Non-pigmented ciliary epithelial cell (primary cell): ENCODE data around the gene AGAP1.
A peak's percentile ranks its signal among the peaks of the same experiment; 100 is the strongest.

Source experiments
- DNase-seq: peaks from one replicate; pipeline ENCODE4 v3.0.0-alpha.2; 2010; ENCODE audit warnings: low read depth

AGAP1 gene

GRCh38 chr2:235493775-235494715, at the start of gene AGAP1:
AGAP1 (plus strand) TSS chr2:235494043.
- no peak for DNase-seq

DNA sequence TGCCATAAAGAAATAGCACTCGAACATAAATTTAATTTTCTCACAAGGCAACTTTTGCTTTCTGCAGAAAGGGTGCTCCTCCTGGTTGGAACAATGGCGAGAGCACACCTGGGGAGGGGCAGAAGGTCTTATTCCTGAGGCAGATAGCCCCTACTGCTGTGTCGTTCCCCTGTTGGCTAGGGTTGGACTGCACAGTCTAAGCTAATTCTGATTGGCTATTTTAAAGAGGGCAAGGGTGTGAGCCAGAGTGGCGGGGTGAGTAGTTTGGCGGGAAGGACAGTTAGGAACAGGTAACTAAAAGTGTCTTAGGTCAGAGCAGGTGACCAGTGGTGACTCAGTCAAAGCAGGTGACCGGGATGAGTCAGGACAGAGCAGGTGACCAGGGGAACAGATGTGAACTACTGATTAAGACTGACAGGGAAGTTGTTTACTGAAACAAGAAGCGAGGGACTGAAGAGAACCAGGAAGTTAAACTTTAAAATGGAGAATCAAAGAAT, 49.7 kb upstream of the AGAP1 start:
- DNase-seq = no peak

DNA sequence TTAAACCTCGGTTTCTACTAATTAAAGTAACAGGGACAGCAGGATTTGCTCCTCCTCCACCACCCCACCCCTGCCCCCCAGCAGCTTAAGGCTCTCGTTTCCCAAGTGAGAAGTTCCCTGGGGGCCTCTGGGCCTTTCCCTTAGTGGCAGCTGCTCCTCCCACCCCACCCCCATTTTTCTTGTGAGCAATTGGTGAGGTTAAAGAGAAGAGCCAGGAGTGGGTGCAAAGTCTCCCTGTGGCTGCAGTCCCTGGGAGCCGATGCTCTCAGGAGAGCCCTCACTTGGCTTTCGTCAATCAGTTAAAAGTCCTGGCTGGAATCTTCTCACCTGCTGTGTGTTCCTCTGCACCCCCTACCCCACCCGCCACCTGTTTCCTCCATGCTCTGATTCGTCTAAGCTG, 48.7 kb upstream of the AGAP1 start:
- DNase-seq = no peak

- no peak for DNase-seq
Measured at GRCh38 chr2:235446082-235446481, 47.8 kb upstream of the AGAP1 start.

- no peak for DNase-seq
Measured at GRCh38 chr2:235447210-235447609, 46.6 kb upstream of the AGAP1 start.

GRCh38 chr2:235449568-235449967, 44.3 kb upstream of the AGAP1 start:
- no peak for DNase-seq

DNA sequence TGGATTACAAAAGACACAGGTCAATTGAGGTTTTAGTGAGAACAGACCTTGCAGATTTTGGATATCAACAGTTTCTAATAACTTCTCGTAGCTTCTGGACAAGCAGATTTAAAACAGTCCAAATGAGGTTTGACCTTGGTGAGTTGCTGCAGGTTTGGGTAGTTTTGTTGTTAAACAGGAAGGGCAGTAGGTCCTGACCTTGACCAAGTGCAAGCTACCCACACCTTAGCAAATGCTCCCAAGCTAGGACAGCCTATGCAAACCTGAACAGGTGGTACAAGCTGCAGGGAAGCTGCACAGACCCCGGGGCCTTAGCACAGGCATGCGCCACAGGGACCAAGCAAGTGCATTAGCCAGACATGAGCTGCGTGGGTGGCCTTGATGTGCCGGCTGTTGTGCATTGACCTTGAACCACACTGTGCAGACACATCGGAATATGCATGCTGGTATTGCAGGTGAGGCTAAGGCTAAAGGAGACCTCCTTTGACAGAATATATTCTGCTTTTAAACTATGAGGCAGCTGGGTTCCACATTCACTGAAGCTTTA, 40.2 kb upstream of the AGAP1 start:
- DNase-seq = no peak

DNA sequence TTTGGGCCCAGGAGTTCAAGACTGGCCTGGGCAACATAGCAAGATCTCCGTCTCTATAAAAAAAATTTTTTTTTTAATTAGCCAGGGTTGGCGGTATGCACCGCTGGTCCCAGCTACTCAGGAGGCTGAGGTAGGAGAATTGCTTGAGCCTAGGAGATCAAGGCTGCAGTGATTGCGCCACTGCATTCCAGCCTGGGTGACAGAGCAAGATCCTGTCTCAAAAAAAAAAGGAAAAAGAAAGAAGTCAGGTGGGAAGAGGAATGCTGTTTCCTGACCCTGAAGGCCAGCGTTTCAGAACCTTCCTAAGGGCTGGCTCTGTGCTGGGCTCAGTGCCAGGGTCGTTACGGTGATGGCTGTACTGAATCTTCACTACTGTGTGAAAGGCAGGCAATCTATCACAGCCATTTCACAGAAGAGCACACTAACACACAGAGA, 35.0 kb upstream of the AGAP1 start:
- no peak for DNase-seq

DNA sequence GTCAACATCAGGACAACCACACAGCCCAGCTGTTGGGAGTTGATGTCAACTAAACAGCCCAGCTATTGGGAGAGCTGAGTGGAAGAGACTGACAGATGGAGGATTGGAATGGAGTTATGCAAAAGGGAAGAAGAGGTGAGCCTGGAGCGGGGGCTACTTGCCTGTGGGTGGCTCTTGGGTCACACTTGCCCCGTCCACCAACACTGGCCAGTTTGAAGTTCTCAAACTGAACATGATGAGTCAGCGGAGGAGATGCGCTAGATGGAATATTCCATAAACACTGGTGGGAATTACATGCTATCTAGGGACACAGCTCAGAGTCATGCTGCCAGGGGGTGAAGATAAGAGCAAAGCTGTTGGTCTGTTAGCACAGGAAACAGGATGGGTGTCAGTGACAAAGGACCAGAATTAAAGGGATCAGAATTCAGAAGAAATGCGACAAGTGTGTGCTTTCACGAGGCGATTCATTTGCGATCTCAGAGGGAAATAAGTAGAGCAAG, 33.2 kb upstream of the AGAP1 start:
- DNase-seq = no peak

DNA sequence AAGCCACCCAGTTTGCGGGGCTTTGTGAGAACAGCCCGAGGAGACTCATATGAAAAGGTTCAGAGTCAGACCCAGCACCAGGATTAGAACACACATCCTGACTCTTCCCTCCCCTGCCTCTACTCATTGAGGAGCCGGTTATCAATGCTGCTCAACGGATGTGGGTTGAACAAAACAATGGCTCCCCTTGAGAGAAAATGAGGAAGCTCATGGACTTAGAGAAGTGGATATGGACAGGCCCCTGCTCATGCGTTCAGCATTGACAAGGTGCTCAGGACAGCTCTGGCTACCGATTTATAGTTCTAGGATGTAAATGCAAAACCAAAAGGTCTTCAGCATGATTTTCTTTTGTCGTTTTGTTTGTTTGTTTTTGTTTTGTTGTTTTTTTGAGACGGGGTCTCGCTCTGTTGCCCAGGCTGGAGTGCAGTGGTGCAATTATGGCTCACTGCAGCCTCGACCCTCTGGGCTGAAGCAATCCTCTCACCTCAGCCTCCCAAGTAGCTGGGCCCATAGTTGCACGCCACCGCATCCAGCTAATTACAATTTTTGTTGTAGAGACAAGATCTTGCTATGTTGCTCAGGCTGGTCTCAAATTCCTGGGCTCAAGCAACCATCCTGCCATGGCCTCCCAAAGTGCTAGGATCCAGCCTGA, 32.0 kb upstream of the AGAP1 start:
- no peak for DNase-seq

DNA sequence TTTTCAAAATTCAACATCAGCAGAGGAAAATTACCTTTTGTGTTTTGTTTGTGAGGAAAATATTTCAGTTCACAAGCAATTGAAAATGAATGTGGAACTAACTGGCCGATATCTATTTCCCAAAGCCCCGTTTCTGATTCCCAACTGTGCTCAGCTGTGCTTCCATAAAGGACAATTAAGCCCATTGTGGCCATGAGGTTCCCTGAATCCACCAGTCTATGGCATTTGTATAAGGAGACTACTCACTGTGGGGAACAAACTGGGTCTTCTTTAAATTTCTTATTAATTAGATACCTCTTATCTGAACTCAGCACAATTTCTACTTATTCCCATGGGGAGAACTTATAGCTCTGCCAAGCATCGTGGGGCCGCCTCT, 31.4 kb upstream of the AGAP1 start:
- no peak for DNase-seq

- DNase-seq = no peak
Measured at GRCh38 chr2:235463893-235464292, 29.9 kb upstream of the AGAP1 start.

- DNase-seq = no peak
Measured at GRCh38 chr2:235467588-235467987, 26.3 kb upstream of the AGAP1 start.

DNA sequence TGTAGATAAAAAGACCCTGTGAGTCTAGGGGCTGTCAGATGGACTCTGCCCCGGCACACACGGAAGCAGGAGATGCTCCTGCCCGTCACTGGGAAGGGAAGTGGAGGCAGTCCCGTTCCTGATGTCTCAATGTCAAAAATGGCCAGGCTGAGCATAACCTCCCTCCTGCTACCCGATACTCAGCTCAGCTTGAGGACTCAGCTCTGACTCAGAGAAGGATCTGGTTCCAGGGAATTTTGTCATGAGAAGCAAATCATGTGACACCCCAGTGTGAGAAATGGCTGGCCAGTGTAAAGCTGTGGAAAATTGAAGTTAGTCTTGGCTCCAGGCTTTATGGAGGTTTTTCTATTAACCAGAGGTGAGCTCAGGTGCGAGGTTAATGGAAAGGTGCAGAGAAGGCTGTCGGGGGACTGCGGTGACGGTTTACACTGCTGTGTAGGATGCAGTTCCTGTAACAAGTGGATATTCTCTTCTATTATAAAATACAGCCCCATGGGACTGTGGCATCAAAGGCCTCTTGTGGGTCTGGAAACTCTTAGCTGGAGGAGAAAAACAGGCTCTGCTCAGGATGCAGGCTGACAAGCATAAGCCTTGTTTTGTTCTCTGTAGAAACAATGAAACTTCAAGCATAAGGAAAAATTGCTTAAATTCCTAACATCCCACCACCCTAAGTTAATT, 24.7 kb upstream of the AGAP1 start:
- peak; percentile 57 for DNase-seq

DNA sequence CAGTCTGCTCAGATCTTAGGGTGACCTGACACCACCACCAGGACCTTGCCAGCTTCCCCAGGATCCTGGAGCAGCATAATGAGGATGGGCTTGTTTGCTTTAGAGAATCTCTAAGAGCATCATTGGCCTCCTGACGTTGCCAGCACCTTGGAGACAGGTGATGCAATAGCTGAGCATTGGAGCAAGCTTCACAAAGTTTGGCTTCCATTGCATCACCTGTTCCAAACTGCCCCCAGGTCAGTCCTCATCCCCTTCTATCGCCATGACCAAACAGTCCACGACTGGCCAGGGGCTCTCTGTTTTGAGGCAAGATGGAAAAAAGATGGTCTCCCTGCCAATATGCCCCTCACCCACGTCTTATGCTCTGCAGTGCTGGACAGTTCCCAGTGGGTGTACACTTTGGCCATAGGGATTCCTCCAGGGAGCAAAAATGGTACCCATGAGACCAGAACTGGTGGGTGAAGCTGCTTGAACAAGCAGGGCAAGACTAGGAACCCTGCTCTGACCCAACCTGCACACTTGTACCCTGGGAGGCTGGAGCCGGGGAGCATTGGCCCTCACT, 22.6 kb upstream of the AGAP1 start:
- no peak for DNase-seq

DNA sequence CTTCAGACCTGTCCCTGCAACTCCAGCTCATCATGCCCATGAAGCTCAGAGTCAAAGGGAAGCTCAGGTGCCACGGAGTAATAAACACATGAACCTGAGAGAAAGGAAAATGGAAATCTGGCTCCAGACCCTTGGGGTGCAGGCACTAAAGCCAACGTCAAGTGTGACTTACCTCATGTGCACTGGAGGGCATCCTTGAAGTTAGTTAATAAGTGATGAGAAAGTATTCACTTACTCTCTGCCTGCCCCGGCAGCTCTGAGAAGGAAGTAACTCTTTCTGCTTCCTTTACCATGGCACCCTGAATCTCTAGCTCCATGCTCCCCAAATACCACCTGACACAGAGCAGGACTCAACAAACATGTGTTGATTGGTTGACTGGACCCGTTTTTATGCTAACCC, 21.4 kb upstream of the AGAP1 start:
- DNase-seq = no peak

GRCh38 chr2:235478609-235479008, 15.2 kb upstream of the AGAP1 start:
- DNase-seq = no peak

DNA sequence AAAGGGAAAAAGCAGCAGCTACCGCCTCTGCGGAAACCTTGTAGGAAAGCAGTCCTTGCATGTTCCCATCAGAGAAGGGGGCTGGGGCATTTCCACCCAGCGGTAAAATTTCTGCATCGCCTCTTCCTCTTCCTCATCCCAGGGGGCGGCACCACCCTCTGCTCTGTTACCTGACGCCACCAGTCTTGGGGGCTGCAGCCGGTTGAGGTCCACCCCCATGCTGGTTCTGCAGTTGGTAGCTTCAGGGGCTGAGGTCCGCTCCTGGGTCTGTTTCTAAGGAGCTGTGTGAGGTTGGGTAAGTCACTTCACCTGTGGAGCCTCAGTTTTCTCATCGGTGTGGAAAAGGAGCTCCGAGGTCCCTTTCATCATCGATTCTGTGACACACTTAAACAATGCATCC, 14.2 kb upstream of the AGAP1 start:
- no peak for DNase-seq

DNA sequence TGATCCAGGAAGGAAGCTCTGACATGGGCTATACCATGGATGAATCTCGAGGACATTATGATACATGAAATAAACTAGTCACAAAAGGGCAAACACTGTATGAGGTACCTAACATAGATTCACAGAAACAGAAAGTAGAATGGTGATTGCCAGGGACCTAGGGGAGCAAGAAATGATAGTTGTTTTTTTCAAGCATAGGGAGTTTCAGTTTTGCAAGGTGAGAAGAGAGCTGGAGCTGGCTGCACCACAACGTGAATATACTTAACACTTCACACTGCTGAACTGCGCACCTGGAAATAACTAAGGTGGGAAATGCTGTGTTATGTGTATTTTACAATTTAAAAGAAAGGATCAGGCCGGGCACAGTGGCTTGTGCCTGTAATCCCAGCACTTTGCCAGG, 13.2 kb upstream of the AGAP1 start:
- DNase-seq = no peak

- no peak for DNase-seq
Measured at GRCh38 chr2:235483313-235483712, 10.5 kb upstream of the AGAP1 start.

DNA sequence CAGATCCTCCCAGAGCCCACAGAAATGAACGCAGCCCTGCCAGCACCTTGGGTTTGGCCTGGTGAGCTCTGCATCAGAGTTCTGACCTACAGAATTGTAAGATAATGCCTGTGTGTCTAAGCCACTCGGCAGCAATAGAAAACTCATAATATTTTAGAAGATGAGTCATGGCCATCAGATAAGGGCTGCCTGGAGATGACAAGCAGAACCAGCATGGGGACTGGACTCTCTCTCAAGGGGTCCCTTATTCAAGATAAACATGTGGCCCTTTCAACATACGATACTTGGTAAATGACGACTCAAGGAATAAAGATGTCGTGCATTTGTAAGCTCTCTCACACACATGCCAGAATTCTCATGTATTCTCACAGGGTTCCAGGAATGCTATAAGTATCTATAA, 8.5 kb upstream of the AGAP1 start:
- no peak for DNase-seq

- no peak for DNase-seq
Measured at GRCh38 chr2:235486729-235487128, 7.1 kb upstream of the AGAP1 start.
